Measurements from ENCODE around the gene TNFSF13.

The TNFSF13 gene

DNA sequence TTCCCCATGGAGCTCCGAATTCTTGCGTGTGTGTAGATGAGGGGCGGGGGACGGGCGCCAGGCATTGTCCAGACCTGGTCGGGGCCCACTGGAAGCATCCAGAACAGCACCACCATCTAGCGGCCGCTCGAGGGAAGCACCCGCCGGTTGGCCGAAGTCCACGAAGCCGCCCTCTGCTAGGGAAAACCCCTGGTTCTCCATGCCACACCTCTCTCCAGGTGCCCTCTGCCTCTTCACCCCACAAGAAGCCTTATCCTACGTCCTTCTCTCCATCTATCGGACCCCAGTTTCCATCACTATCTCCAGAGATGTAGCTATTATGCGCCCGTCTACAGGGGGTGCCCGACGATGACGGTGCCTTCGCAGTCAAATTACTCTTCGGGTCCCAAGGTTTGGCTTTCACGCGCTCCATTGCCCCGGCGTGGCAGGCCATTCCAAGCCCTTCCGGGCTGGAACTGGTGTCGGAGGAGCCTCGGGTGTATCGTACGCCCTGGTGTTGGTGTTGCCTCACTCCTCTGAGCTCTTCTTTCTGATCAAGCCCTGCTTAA lies 2.6 kb downstream of the TNFSF13 start:
- Histone ChIP-seq H4K20me1 (ENCODE audit: insufficient read depth, low read length) (no peaks in the 10 kb centered on the region), H3K27me3 (ENCODE audit: low read depth, low read length) (no peaks in the 10 kb centered on the region), H3K27ac (ENCODE audit: low read length) (peak overlapping the region; percentile 77), H3K9me3 (ENCODE audit: insufficient read depth, low read length) (no peaks in the 10 kb centered on the region), H3K4me2 (ENCODE audit: low read length) (peak overlapping the region; percentile 100), H3K4me1 (ENCODE audit: low read length) (peaks cover 42% of the 10 kb centered on the region), H3K4me3 (ENCODE audit: low read length) (peak overlapping the region; percentile 90), H2AFZ (ENCODE audit: low read depth, low read length) (no peak overlapping the region), H3K79me2 (ENCODE audit: low read length) (peaks cover 45% of the 10 kb centered on the region), H3K36me3 (replicated peaks; ENCODE audit: low read depth, low read length) (peaks cover 12% of the 10 kb centered on the region), H3K9ac (ENCODE audit: low read length) (peak overlapping the region; percentile 85)
- TF ChIP-seq EZH2phosphoT487 (IDR thresholded peaks at IDR 0.05; ENCODE audit: low read depth) = no peak
- TF ChIP-seq, protein P1, sequence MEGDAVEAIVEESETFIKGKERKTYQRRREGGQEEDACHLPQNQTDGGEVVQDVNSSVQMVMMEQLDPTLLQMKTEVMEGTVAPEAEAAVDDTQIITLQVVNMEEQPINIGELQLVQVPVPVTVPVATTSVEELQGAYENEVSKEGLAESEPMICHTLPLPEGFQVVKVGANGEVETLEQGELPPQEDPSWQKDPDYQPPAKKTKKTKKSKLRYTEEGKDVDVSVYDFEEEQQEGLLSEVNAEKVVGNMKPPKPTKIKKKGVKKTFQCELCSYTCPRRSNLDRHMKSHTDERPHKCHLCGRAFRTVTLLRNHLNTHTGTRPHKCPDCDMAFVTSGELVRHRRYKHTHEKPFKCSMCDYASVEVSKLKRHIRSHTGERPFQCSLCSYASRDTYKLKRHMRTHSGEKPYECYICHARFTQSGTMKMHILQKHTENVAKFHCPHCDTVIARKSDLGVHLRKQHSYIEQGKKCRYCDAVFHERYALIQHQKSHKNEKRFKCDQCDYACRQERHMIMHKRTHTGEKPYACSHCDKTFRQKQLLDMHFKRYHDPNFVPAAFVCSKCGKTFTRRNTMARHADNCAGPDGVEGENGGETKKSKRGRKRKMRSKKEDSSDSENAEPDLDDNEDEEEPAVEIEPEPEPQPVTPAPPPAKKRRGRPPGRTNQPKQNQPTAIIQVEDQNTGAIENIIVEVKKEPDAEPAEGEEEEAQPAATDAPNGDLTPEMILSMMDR (IDR thresholded peaks at IDR 0.05; ENCODE audit: low read depth, low read length) = peak; percentile 51

DNA sequence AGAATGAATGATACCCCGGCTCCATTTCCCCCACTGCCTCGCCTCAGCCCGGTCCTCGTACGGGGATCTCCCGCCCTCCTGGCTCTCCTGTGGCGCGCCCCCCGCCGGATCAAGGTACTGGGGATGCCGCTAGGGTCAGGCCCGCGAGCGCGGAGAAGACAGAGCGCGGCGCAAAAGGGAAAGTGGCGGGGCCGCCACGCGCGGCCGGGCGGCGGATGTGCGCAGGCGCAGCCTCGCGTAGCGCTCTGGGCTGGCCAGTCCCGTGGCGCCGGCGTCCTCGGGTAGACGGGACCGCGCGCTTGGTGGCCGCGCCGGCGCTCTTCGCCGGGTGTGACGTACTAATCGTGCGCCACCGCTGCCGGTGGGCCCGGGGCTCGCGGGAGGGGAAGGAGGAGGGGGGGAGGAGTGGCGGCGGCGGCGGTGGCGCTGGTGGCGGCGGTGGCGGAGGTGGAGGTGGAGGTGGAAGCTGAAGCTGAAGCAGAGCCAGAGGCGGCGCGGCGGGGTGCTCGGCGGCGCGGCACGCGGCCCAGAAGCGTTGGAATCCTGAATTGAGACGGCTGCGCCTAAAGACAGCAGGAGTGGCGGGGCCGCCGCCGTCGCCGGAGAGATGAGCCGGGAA lies 3.1 kb downstream of the TNFSF13 start, which contains the start of gene SENP3:
Gene SENP3 (plus strand): TSS at position 331 of the 619 bp plus-strand sequence. CDS start 1,158 bp downstream, outside the sequence.
- no peaks in the 10 kb centered on the region for H3K27me3 ChIP-seq (ENCODE audit: low read depth, low read length)
- H4K20me1 ChIP-seq (ENCODE audit: insufficient read depth, low read length) = no peaks in the 10 kb centered on the region
- peaks cover 45% of the 10 kb centered on the region for H3K79me2 ChIP-seq (ENCODE audit: low read length)
- H3K9ac ChIP-seq (ENCODE audit: low read length) = peak within 1 kb of the TSS; percentile 85
- peaks cover 42% of the 10 kb centered on the region for H3K4me1 ChIP-seq (ENCODE audit: low read length)
- peak within 1 kb of the TSS; percentile 90 for H3K4me3 ChIP-seq (ENCODE audit: low read length)
- peaks cover 12% of the 10 kb centered on the region for H3K36me3 ChIP-seq (replicated peaks; ENCODE audit: low read depth, low read length)
- no peak within 1 kb of the TSS for H2AFZ ChIP-seq (ENCODE audit: low read depth, low read length)
- H3K9me3 ChIP-seq (ENCODE audit: insufficient read depth, low read length) = no peaks in the 10 kb centered on the region
- peak within 1 kb of the TSS; percentile 100 for H3K4me2 ChIP-seq (ENCODE audit: low read length)
- TF ChIP-seq, protein P1 (IDR thresholded peaks at IDR 0.05; ENCODE audit: low read depth, low read length) = no peak
- no peak for TF ChIP-seq EZH2phosphoT487 (IDR thresholded peaks at IDR 0.05; ENCODE audit: low read depth)
- peak within 1 kb of the TSS; percentile 77 for H3K27ac ChIP-seq (ENCODE audit: low read length)

DNA sequence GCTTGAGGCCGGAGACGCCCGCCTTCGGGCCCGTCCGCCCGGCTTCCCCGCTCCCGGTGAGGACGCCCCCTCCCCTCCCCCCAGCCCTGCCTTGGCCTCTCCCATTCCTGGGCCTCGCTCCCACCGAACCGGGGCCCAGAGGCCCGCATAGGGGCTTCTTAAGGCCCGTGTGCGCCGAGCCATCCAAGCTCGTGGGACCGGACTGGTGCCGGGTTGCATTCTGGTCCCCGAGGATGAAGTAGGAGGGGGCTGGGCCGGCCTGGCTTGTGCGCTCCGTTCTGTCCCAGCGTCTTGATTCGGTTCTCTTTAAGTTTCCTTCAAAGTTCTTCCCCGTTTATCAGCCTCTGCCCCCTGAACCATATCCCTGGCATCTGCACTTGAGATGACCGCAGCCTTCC lies 3.7 kb downstream of the TNFSF13 start:
- peak overlapping the region; percentile 95 for H3K4me2 ChIP-seq (ENCODE audit: low read length)
- peaks cover 42% of the 10 kb centered on the region for H3K4me1 ChIP-seq (ENCODE audit: low read length)
- no peaks in the 10 kb centered on the region for H3K27me3 ChIP-seq (ENCODE audit: low read depth, low read length)
- H3K9me3 ChIP-seq (ENCODE audit: insufficient read depth, low read length) = no peaks in the 10 kb centered on the region
- H2AFZ ChIP-seq (ENCODE audit: low read depth, low read length) = no peak overlapping the region
- no peak for TF ChIP-seq EZH2phosphoT487 (IDR thresholded peaks at IDR 0.05; ENCODE audit: low read depth)
- TF ChIP-seq, protein P1 (IDR thresholded peaks at IDR 0.05; ENCODE audit: low read depth, low read length) = no peak
- peak overlapping the region; percentile 32 for H3K27ac ChIP-seq (ENCODE audit: low read length)
- peak overlapping the region; percentile 85 for H3K9ac ChIP-seq (ENCODE audit: low read length)
- peak overlapping the region; percentile 90 for H3K4me3 ChIP-seq (ENCODE audit: low read length)
- peaks cover 45% of the 10 kb centered on the region for H3K79me2 ChIP-seq (ENCODE audit: low read length)
- peaks cover 12% of the 10 kb centered on the region for H3K36me3 ChIP-seq (replicated peaks; ENCODE audit: low read depth, low read length)
- no peaks in the 10 kb centered on the region for H4K20me1 ChIP-seq (ENCODE audit: insufficient read depth, low read length)

DNA sequence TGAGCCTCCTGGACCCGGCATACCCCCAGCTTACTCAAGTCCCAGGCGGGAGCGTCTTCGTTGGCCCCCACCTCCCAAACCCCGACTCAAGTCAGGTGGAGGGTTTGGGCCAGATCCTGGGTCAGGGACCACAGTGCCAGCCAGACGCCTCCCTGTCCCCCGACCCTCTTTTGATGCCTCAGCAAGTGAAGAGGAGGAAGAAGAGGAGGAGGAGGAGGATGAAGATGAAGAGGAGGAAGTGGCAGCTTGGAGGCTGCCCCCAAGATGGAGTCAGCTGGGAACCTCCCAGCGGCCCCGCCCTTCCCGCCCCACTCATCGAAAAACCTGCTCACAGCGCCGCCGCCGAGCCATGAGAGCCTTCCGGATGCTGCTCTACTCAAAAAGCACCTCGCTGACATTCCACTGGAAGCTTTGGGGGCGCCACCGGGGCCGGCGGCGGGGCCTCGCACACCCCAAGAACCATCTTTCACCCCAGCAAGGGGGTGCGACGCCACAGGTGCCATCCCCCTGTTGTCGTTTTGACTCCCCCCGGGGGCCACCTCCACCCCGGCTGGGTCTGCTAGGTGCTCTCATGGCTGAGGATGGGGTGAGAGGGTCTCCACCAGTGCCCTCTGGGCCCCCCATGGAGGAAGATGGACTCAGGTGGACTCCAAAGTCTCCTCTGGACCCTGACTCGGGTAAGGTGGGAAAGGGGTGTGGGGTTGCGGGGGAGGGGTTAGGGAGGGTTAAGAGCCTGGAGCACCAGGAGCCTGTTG lies 4.7 kb downstream of the TNFSF13 start:
- TF ChIP-seq EZH2phosphoT487 (IDR thresholded peaks at IDR 0.05; ENCODE audit: low read depth) = no peak
- TF ChIP-seq, protein P1 (IDR thresholded peaks at IDR 0.05; ENCODE audit: low read depth, low read length) = no peak
- H3K4me3 ChIP-seq (ENCODE audit: low read length) = peak overlapping the region; percentile 90; the same call in 1 of the 2 replicates
- H2AFZ ChIP-seq (ENCODE audit: low read depth, low read length) = no peak overlapping the region
- peak overlapping the region; percentile 95 for H3K4me2 ChIP-seq (ENCODE audit: low read length)
- no peaks in the 10 kb centered on the region for H3K27me3 ChIP-seq (ENCODE audit: low read depth, low read length)
- no peak overlapping the region for H3K27ac ChIP-seq (ENCODE audit: low read length)
- no peak overlapping the region for H3K9ac ChIP-seq (ENCODE audit: low read length)
- peaks cover 45% of the 10 kb centered on the region for H3K79me2 ChIP-seq (ENCODE audit: low read length)
- H3K9me3 ChIP-seq (ENCODE audit: insufficient read depth, low read length) = no peaks in the 10 kb centered on the region
- peaks cover 12% of the 10 kb centered on the region for H3K36me3 ChIP-seq (replicated peaks; ENCODE audit: low read depth, low read length)
- peaks cover 32% of the 10 kb centered on the region for H3K4me1 ChIP-seq (ENCODE audit: low read length)
- no peaks in the 10 kb centered on the region for H4K20me1 ChIP-seq (ENCODE audit: insufficient read depth, low read length)
